ENCODE data around the gene KEL.
"Not testable (repeated sequence)": the region's sequence is repeated elsewhere in the genome, so short reads cannot be mapped to it uniquely, and the experiment has no call there.

KEL gene, protein sequence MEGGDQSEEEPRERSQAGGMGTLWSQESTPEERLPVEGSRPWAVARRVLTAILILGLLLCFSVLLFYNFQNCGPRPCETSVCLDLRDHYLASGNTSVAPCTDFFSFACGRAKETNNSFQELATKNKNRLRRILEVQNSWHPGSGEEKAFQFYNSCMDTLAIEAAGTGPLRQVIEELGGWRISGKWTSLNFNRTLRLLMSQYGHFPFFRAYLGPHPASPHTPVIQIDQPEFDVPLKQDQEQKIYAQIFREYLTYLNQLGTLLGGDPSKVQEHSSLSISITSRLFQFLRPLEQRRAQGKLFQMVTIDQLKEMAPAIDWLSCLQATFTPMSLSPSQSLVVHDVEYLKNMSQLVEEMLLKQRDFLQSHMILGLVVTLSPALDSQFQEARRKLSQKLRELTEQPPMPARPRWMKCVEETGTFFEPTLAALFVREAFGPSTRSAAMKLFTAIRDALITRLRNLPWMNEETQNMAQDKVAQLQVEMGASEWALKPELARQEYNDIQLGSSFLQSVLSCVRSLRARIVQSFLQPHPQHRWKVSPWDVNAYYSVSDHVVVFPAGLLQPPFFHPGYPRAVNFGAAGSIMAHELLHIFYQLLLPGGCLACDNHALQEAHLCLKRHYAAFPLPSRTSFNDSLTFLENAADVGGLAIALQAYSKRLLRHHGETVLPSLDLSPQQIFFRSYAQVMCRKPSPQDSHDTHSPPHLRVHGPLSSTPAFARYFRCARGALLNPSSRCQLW

DNA sequence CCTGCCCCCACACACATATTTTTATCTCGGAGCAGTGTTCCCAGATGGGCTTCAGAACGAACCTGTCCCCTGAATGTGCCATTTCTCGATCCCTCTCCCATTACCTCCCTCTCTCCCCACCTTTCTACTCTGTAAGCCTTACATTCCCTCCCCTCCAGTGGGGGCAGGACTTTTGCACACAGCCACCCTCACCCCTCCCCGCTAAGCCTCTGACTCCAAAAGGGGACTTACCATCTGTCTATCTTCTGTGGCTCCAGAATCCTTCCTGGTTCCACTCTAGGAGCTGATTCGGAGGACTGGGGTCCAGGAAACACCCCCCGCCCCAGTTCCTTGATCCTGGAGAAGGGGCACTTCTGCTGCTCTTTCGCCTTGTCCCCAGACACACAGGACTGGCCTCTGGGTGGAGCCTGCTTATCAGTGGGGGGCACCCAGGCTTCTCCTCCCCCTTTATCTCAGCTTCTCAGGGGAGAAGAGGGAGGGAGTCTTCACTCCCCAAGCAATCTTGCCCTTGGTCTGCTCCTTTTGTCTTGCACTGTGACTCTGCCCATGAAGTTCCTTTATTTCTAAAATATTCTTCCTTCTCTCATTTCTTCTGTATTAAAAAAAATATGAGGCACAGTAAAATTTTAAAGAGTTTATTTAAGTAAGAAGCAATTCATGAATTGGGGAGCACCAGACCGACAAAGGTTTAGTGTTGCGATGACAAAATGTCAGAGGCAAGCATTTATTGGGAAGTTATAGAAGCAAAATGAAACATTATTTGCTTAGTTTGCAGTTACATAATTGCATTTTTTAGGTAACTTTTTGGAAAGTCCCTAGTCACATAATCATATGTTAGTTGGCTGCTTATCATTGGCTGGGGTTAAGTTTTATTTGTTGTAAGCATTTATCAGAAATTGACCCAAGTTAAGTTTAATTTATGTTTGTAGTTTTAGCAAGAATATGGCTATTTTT lies at the start of gene KEL:
TSS of gene KEL (minus strand) at position 391 of the 954 bp plus-strand sequence. CDS start at position 234, 157 bp downstream.
- DNase-seq: no peak

DNA sequence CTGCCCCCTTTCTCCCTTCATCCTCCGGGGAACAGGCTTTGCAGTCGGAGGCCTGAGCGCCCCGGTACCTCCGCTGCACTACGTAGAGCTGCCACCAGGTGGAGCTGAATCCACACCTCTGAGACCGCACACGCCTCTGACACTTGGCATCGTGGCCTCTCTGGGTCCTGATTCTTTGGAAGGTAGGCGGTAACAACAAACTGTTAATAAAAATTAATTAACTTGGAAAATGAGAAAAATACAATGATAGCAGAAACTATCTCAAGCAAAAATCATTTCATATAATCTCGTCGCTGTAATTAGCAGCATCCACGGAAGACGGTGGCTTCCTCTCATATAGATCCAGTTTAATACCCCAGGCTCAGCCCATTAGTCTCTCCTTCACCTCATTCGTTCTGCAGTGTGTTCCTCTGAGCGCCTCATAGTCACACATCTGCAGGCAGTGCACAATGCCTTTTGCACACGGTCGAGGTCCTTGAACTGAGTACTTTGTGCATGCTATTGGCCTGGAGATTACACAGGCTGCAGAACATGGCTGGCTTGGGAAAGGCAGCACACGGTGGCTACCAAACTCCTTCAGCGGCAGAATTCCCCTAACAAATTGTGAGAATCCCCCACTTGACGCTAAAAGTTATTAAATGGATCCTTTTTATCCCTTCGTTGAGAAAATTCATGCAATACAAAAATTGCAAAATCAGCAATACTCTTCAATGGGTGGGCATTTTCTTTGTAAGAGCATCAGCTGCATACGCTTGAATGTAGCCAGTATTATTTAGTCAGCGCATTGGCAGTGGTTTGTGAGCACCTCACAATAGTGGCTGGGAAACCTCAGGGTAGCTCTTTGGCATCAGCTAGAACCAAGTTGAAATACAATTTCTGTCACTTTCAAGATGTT lies 46.1 kb upstream of the KEL start:
- no peak for DNase-seq

DNA sequence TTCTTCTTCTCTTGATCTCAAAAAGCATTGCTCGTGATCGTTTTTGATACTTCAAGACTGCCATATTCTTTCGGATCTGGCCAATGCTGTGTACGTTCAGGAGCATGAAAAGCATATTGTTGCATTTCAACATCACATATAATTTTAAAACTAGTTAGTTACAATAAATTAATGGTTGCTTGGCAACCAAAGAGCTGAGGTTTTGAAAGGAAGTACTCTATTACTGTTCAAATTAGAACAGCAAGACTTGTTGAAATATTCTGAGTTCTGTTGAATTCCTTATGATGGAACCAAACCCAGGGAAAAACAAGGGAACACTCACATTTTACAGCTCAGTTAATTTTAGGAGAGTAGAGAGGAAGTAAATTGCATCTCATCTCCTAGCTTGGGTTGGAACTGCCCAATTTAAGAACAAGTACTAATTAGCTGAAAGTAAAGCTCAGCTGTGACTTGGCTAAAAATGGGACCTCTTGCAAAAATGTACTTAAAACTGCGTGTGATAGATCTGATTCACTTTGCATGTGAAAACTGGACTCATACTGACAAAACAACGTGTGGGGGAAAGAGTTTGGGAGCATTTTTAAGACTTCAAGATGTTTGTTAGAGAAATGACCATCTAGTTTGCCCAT lies 43.6 kb upstream of the KEL start:
- no peak for DNase-seq

DNA sequence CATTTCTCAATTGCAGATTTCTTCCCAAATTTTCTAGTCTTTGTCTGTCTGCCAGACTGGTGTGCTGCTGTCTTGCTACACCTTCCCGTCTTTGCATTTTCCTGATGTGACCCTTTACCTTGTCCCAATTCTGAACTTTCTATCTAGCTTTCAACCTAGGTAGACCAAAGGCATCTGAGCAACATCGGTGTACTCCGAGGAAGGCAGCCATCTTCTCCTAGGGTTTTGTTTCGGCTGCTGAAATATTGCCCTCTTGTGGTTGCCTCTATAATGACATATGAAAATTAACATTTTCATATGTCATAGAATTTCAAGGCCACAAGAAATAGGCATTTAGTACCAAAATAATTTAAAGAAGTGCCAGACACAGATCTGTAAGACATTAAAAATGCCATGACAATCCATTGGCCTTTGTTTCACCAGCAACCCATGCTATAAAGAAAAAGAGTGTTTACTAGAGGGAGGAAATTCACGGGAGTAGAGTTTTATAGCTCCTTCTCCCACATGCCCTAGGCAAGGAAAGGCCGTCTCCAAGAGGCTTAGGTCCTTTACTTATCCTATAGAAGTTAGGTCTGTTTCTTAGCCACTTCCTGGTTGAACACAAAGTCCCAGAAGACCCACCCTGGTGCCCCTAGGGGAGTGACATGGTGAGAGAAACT lies 41.4 kb upstream of the KEL start:
- no peak for DNase-seq

DNA sequence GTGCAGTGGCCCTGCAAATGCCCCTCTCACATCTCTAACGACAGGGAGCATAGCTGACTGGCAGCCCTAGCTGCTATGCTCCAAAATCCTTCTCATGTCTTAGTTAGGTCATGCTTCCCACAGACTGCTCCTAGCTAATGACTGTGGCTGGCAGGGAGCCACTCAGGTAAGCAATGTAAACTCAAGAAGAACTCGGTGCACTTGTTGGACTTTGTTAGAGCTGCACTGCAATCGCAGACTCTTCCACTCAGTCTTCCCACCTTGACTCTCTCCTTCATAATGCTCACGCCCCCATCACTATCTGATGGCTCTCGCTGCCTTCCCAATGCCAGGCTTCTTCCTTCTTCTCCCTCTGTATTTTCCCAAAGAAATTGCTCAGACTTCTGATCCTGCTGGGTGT lies 40.7 kb upstream of the KEL start:
- DNase-seq: no peak

DNA sequence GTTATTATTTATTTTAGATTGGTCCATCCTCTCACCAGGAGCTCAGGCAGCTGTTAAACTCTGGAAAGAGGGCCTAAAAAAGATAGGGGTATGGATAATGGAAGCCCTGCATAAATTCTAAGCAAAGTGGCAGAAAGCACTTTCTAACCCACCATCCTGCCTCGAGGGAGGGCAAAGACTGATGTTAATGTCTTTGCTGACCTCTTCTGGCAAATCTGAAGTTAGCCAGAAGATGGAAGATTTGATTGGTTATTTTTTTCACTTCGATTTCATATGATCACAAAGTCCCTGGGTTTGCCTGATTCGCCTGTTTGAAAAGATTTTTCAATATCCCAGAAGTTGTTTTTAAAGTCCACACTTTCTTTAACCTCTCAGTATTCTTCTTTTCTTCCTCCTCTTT lies 39.9 kb upstream of the KEL start:
- no peak for DNase-seq

DNA sequence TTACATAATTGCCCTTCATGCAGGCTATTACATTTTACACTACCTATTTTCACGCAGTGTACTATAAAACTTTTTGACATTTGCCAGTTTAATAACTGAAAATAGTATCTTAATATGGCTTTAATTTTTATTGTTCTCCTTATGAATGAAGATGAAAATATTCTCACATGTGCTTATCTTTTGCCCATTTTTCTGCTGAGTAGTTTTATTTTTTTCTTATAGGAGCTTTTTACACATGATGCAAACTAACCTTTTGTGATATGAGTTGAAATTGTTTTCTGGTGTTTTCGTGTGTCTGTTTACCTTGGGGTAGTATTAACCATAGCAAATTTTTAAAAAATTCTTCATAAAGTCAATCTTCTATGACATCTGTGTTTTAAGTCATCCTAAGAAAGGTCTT lies 38.5 kb upstream of the KEL start:
- DNase-seq: no peak

DNA sequence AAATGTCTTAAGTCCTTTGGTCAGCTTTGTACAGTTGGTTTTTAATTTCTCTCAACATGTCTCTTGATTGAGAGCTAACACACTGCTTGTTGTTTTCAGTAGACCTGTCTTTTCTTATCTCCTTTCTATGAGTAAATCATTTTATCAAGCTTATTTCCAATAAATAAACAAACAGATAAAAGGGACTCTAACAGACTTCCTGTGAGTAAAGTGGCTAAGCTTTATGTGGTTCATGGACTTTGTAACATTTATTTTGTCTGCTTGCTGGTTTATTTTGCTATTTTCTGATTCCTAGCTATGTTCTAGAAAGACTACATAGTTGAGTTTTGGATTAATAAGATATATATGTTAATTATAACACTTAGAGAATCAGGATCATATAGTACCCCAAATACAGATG lies 37.6 kb upstream of the KEL start:
- no peak for DNase-seq

DNA sequence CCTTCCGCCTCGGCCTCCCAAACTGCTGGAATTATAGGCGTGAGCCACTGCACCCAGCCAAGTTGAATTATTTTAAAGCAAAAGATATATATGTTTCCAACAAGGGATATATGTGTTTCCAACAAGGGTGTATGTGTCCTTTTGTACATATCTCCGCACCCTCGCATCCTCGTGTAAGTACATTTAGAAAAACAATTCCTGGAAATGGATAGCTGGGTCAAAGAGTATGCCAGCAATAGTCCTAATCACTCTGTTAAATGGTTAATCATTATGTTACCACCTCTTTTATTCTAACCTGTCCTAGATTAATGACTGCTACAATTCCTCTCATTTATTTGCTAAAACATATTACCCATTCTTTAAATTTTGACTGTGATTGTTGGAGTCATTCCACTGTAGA lies 36.8 kb upstream of the KEL start:
- no peak for DNase-seq

DNA sequence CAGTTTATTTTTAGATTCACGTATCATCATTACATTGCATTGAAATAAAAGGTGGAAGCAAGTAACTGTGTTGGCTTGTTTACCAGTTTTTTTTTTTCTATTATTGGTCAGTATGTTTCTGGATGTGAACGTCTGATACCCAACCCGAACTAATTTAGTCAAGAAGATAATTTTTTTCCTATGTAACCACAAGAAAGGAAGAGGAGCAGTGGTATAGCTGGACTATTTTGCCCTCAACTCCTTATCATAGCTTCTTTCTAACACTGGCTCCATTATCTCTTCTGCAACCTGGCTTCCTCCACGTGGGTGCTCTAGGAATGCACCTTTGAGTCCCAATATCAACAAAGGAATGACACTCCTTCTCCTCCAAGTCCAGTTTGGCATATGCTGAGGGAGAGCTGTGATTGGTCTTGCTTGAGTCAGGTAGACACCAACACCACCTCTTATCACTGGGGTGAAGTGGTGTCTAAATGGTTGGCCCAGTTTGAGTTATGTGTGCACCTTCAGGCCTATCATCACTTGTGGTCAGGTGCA lies 35.4 kb upstream of the KEL start:
- DNase-seq: no peak

DNA sequence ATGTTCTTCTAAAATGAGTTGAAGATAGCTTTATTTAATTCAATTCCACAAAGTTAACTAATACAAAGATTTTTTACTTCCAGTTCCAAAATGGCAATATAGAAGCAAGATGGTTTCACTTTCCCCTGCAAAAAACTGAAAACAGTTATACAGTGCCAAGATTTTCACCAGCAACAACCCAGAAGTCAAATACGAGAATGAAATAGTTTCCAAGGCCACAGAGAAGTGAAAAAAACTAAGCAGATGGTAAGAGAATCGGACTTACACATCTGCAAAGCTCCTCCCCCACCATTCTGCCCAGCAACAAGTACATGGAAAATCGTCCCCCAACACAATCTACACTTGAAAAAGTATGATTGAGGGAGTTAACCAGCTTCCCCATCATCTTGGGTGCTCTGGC lies 30.3 kb upstream of the KEL start:
- no peak for DNase-seq

DNA sequence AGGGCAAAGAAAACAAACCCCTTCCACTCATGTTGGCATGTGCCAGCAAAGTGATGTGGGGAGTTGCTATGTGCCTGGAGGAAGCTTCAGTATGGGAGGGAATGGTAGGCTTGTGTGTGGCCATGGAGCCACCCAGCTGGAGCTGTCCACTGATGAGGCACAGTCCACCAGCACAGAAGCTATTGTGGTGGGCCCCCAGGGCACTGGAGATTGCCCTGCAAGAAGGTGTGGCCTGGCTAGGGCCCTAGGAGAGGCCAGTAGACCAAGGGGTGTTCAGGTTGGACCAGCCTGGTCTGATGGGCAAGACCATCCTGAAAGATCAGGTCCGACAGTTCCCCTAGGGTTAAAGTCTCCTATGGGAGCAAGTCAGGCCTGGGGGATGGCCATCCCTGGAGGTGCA lies 22.1 kb upstream of the KEL start:
- no peak for DNase-seq

DNA sequence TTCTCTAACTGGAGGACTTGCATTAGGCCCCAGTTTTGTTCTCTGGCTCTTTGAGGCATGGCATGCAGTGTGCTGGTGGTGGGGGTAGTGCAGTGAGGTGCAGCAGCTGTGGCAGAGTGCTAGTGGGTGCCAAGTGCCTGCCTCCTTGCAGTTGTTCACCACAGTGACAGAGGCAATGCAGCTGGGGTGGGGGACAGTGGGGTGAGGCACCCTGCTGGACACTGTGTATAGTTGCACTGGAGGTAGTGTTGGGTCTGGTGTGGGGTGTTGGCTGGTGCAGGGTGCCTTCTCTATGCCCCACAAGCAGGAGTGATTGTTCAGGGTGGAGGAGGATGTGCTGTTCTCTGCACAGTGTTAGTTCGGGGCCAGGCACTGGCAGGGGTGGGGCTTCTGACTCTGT lies 21.7 kb upstream of the KEL start:
- DNase-seq: no peak

DNA sequence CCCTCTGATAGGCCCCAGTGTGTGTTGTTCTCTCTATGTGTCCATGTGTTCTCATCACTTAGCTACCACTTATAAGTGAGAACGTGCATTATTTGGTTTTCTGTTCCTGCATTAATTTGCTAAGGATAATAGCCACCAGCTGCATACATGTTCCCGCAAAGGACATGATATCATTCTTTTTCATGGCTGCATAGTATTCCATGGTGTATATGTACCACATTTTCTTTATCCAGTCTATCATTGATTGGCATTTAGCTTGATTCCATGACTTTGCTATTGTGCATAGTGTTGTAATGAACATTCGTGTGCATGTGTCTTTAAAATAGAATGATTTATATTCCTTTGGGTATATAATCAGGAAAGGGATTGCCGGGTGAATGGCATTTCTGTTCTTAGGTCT lies 16.2 kb upstream of the KEL start:
- not testable (repeated sequence) for DNase-seq

DNA sequence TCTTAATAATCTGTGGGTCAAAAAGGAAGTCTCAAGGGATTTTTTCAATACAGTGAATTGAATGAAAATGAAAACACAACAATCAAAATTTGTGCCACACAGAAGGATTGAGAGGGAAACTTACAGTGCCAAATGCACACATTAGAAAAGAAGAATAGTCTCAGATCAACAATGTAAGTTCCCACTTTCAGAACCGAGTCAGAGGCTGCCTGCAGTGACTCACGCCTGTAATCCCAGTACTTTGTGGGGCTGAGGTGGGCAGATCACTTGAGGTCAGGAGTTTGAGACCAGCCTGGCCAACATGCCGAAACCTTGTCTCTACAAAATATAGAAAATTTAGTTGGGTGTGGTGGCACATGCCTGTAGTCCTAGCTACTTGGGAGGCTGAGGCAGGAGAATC lies 12.5 kb upstream of the KEL start:
- DNase-seq: no peak

DNA sequence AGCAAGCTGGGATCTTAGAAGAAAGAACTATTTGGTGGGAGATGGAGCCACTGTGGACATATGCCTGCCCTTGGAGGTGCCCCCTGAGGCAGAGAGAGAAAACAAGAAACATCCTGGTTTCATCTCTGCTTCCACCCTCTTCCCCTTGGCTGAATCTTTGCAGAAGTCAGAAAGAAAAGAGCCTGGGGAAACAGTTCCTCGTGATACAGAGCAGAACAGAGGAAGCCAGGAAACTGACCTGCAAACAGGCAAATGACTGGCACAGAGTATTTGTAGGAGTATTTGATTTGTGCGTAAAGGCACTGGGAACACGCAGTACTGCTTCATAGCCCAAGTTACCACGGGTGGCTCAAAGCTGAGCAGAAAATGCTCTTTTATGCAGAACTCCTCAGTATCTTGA lies 7.0 kb upstream of the KEL start:
- no peak for DNase-seq

DNA sequence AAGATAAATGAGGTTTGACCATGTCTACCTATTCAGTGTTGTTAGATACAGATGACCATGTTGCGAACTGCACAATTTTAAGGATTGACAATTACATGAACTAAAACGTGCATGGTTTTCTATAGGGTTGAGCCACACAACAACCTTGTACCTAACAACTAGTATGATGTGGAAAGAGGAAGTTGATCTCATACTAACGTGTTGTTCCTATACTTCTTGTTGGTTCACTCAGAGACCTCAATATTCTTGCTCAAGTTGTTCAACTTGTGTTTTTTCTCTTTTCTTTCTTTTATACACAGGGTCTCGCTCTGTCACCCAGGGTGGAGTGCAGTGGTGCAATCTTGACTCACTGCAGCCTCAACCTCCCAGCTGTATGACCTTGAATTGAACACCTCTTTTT lies 6.1 kb upstream of the KEL start:
- no peak for DNase-seq

DNA sequence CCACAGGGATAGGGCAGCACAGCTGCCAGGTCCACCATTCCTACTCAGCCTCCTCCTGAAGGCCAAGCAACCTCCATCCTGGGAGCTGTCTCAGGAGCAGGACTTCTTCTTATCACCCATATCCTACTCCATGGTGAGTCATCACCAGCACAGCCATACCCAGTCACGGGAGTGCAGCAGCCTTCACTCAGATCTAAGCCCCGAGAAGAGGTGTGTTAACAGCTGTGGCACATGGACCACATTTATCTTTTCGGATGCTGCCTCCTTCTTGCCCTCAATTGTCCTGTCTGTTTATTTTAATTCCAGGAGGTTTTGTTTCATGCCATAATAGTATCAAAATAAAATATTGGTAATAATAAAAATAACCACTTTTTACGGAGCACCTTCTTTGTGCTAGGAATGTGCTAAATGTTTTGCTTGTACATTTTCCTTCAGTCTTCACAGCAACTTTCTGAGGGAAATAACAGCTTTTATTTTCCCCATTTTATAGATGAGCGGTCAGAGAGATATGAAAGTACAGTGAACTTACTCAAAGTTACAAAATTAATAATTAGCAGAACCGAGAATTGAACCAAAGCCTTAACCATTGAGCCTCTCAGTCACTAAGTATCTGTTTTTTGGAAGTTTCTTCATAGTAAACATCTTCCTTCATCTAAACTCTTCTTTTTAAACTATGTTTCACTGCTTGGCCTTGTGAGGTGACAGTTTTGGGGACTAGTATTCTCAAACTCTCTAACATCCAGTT lies 2.5 kb upstream of the KEL start:
- no peak for DNase-seq

DNA sequence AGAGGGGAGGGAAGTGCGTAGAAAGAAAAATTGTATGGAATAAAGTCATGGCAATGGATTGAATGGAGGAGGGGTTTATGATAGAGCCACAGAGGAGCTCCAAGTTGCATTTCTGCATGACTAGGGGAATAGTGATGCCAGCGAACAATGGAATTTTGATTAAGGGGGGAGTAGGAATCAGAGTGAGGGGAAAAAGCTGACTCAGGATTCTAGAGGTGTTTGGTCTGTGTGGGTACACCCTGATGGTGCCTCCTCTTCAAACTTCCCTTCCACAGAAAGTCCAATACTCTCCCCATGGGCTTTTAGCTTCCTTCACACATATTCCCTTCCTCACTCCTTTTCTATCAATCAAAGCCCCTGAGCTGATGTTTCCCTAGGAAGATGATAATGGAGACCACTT lies 1.8 kb upstream of the KEL start:
- DNase-seq: no peak

DNA sequence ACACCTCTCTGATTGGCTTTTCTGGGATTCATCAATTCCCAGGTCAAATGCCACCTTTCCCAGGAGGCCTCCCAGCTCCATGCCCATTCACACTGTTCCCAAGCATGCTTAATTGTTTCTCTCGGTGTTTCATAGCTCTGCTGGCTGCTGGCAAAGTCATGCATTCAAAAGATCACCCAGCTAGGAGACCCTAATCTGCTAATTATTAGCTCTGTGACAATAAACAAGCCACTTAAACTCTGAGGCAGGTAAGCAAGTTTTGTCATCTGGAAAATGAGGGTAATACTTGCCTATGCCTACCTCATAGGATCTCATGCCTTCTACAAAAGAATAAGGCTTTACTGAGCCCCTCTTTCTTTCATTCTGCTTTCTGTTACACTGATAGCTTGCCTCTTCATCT lies 828 bp upstream of the KEL start:
- no peak for DNase-seq
